K562 (cell line): ENCODE measurements around the gene PRKCE. TPM values are rescaled to one million over a fixed set of nuclear protein-coding genes. Genes with fewer than 3 reads are reported as not detected.

ENCODE experiments used
- ATAC-seq: fragments of 200-7000 bp; cut with Tn5 transposase; 3 replicates; pipeline ENCODE4 v1.9.1; 2020; ENCODE audit warnings: moderate library complexity
- BruUV-seq: library from RNA; stranded (reverse); fragments of 400-500 nt; replicated peaks from 2 replicates; lab custom pipeline; 2021; lab: Mats Ljungman, UMichigan
- CTCF ChIA-PET: fragments of 300-600 bp; formaldehyde crosslinking; extraction: SDS; loops from one replicate; lab custom pipeline; 2021; ENCODE audit warnings: low intra/inter-chr PET ratio; lab: Yijun Ruan, JAX
- POLR2A ChIA-PET: fragments of 300-600, 350-650 bp; sonication (Branson Sonifier 250); formaldehyde crosslinking; extraction: SDS; loops from one replicate; lab custom pipeline; 2021; ENCODE audit warnings: antibody characterized with exemption, inconsistent platforms; lab: Yijun Ruan, JAX
- DNase-seq, 4 experiments: peaks; one replicate each; pipeline versions ENCODE4 v3.0.0 to v3.0.0-alpha.2; 2011 to 2018; ENCODE audit warnings: low spot score in 3 of 4, mixed read lengths in 3 of 4; ENCODE audit errors: extremely low read depth in 1 of 4
- FAIRE-seq: peaks from 2 replicates; lab custom pipeline; 2011; peaks lifted over from hg19 to GRCh38; lab: Jason Lieb, UNC
- H2AFZ ChIP-seq: 2 replicates; pipeline ENCODE4 v1.6.0; 2011; ENCODE audit warnings: low read depth, low read length, control low read depth, inconsistent platforms
- H3K27ac ChIP-seq: fragments of 200-600 bp; 3 replicates; pipeline ENCODE4 v1.8.0; 2011; ENCODE audit warnings: low read depth, mild to moderate bottlenecking, control low read depth, inconsistent platforms, low read length, moderate library complexity, mixed read lengths; ENCODE audit errors: extremely low read depth
- H3K27me3 ChIP-seq, 2 experiments: fragments of 300-600 bp in 1 of 2; 2 replicates in 1 of 2; 3 replicates in 1 of 2; pipeline versions ENCODE4 v1.6.0 to v1.8.0; 2011; ENCODE audit warnings: inconsistent platforms in 2 of 2, low read length in 2 of 2, mild to moderate bottlenecking in 1 of 2, mixed read lengths in 1 of 2, moderate library complexity in 1 of 2; ENCODE audit not compliant: control insufficient read depth in 2 of 2, insufficient read depth in 2 of 2
- H3K36me3 ChIP-seq: fragments of 300-600 bp; 3 replicates; pipeline ENCODE4 v1.8.0; 2011; ENCODE audit warnings: mild to moderate bottlenecking, low read length, inconsistent platforms; ENCODE audit not compliant: control insufficient read depth, insufficient read depth
- H3K4me1 ChIP-seq, 2 experiments: fragments of 200-600 bp in 1 of 2; replicated peaks in 1 of 2; 2 replicates in 1 of 2; 3 replicates in 1 of 2; pipeline versions ENCODE4 v1.5.1 to v1.8.0; 2011; ENCODE audit warnings: inconsistent platforms in 2 of 2, low read length in 2 of 2, mild to moderate bottlenecking in 1 of 2, mixed read lengths in 1 of 2, moderate library complexity in 1 of 2; ENCODE audit not compliant: control insufficient read depth in 2 of 2, insufficient read depth in 2 of 2
- H3K4me2 ChIP-seq: 2 replicates; pipeline ENCODE4 v1.6.1; 2011; ENCODE audit warnings: low read length, control low read depth, inconsistent platforms, mixed read lengths; ENCODE audit not compliant: insufficient read depth
- H3K4me3 ChIP-seq: fragments of 200-600 bp; sonication (generic), shearing (Covaris generic); 2 replicates; pipeline ENCODE4 v1.5.1; 2016; ENCODE audit warnings: control low read depth, inconsistent platforms
- H3K79me2 ChIP-seq: fragments of 200-600 bp; 3 replicates; pipeline ENCODE4 v1.8.0; 2011; ENCODE audit warnings: low read length, inconsistent platforms; ENCODE audit not compliant: control insufficient read depth, insufficient read depth
- H3K9ac ChIP-seq, 2 experiments: 2 replicates each; pipeline versions ENCODE4 v1.6.0 to v1.6.1; 2011; ENCODE audit warnings: low read depth in 2 of 2, low read length in 2 of 2, control low read depth in 1 of 2, inconsistent platforms in 1 of 2, mild to moderate bottlenecking in 1 of 2, mixed read lengths in 1 of 2; ENCODE audit not compliant: insufficient read depth in 1 of 2
- H3K9me1 ChIP-seq: one replicate; pipeline ENCODE4 v1.6.0; 2011; ENCODE audit warnings: inconsistent platforms, mild to moderate bottlenecking, low read length, moderate library complexity; ENCODE audit not compliant: control insufficient read depth, insufficient read depth
- H3K9me3 ChIP-seq: replicated peaks from 2 replicates; pipeline ENCODE4 v1.5.1; 2011; ENCODE audit warnings: low read depth, low read length, inconsistent platforms; ENCODE audit not compliant: control insufficient read depth, insufficient read depth
- H4K20me1 ChIP-seq: replicated peaks from 2 replicates; pipeline ENCODE4 v1.6.1; 2011; ENCODE audit warnings: low read length, inconsistent platforms, mixed read lengths; ENCODE audit not compliant: control insufficient read depth, insufficient read depth
- BRCA1 ChIP-seq, 2 experiments: fragments of 450-650 bp in 1 of 2; sonication (generic) in 1 of 2; formaldehyde crosslinking in 1 of 2; IDR thresholded peaks; 2 replicates each; pipeline versions ENCODE4 v1.5.0 to v1.6.1; 2017 to 2020; ENCODE audit warnings: mild to moderate bottlenecking in 1 of 2, missing genetic modification reagents in 1 of 2
- FOXK2 ChIP-seq, 2 experiments: fragments of 450-650 bp; IDR thresholded peaks in 1 of 2; conservative IDR thresholded peaks in 1 of 2; 2 replicates each; pipeline ENCODE4 v1.6.1; 2016; ENCODE audit warnings: low read depth in 2 of 2, mild to moderate bottlenecking in 1 of 2
- GABPB1 ChIP-seq: sonication (generic); formaldehyde crosslinking; IDR thresholded peaks from 2 replicates; pipeline ENCODE4 v1.8.0; 2022; ENCODE audit warnings: mild to moderate bottlenecking, missing genetic modification reagents
- HDAC3 ChIP-seq: fragments of 450-650 bp; IDR thresholded peaks from 2 replicates; pipeline ENCODE4 v1.6.1; 2018; ENCODE audit warnings: borderline replicate concordance, mild to moderate bottlenecking, moderate library complexity; ENCODE audit not compliant: partially characterized antibody
- IRF9 ChIP-seq: fragments of 450-650 bp; IDR thresholded peaks from 2 replicates; pipeline ENCODE4 v1.6.1; 2016; ENCODE audit warnings: missing biosample characterization, missing genetic modification characterization
- MCM2 ChIP-seq: fragments of 450-650 bp; IDR thresholded peaks from 2 replicates; pipeline ENCODE4 v1.6.1; 2017; ENCODE audit warnings: low read depth, mild to moderate bottlenecking
- MYC ChIP-seq, 2 experiments: fragments of 250-450 bp in 1 of 2; sonication (Bioruptor Pico) in 1 of 2; IDR thresholded peaks; 2 replicates each; pipeline versions ENCODE4 v1.5.1 to v1.6.1; 2012 to 2021; ENCODE audit warnings: low read depth in 2 of 2, borderline replicate concordance in 1 of 2, improper control_type of control experiment in 1 of 2, low read length in 1 of 2, mild to moderate bottlenecking in 1 of 2, moderate library complexity in 1 of 2
- NCOA2 ChIP-seq, 2 experiments: fragments of 450-650 bp; IDR thresholded peaks; 2 replicates each; pipeline ENCODE4 v1.6.1; 2018; ENCODE audit warnings: mild to moderate bottlenecking in 2 of 2, moderate library complexity in 1 of 2; ENCODE audit not compliant: partially characterized antibody in 2 of 2
- NEUROD1 ChIP-seq: fragments of 150-350 bp; IDR thresholded peaks from 2 replicates; pipeline ENCODE4 v1.6.1; 2014; ENCODE audit warnings: borderline replicate concordance, low read length, low read depth; ENCODE audit not compliant: partially characterized antibody
- NFE2L1 ChIP-seq: fragments of 450-650 bp; IDR thresholded peaks from 2 replicates; pipeline ENCODE4 v1.6.1; 2016; ENCODE audit warnings: missing genetic modification characterization, low read depth, mild to moderate bottlenecking, missing compliant biosample characterization, moderate library complexity, borderline replicate concordance
- NFXL1 ChIP-seq: fragments of 450-650 bp; formaldehyde crosslinking; IDR thresholded peaks from 2 replicates; pipeline ENCODE4 v1.4.0; 2021; ENCODE audit warnings: mild to moderate bottlenecking
- PTRF ChIP-seq: fragments of 450-650 bp; IDR thresholded peaks from 2 replicates; pipeline ENCODE4 v1.6.1; 2016; ENCODE audit warnings: mild to moderate bottlenecking, missing genetic modification characterization, missing compliant biosample characterization
- SFPQ ChIP-seq: fragments of 200-400 bp; formaldehyde crosslinking; IDR thresholded peaks from 2 replicates; pipeline ENCODE4 v1.6.1; 2017; ENCODE audit warnings: mild to moderate bottlenecking, low read depth, low read length, moderate library complexity
- TARDBP ChIP-seq: fragments of 450-650 bp; IDR thresholded peaks from 2 replicates; pipeline ENCODE4 v1.6.1; 2016
- TCF15 ChIP-seq: fragments of 250-450 bp; sonication (Bioruptor Pico); IDR thresholded peaks from 2 replicates; pipeline ENCODE4 v1.8.0; 2022; ENCODE audit warnings: moderate library complexity, mild to moderate bottlenecking, inconsistent platforms
- TCFL5 ChIP-seq: fragments of 250-450 bp; sonication (Bioruptor Pico); conservative IDR thresholded peaks from 2 replicates; pipeline ENCODE4 v1.6.1; 2021; ENCODE audit warnings: mild to moderate bottlenecking, moderate library complexity, matching md5 sums
- TRIM28 ChIP-seq: fragments of 450-650 bp; IDR thresholded peaks from 2 replicates; pipeline ENCODE4 v1.6.1; 2017
- ZBTB34 ChIP-seq: fragments of 250-450 bp; sonication (Bioruptor Pico); IDR thresholded peaks from 2 replicates; pipeline ENCODE4 v1.8.0; 2021; ENCODE audit warnings: mild to moderate bottlenecking, moderate library complexity
- ZNF695 ChIP-seq: fragments of 450-650 bp; formaldehyde crosslinking; IDR thresholded peaks from 2 replicates; pipeline ENCODE4 v1.4.0; 2020; ENCODE audit warnings: mild to moderate bottlenecking, moderate library complexity
- WGBS: fragments of 100-300 bp; shearing (Covaris generic); methylation state at CpG from one replicate; pipeline ENCODE4 v1.1.6; 2016; ENCODE audit warnings: low coverage, mixed read lengths; ENCODE audit not compliant: insufficient coverage; ENCODE audit errors: missing lambda C conversion rate; 5-methylcytosine and 5-hydroxymethylcytosine counted together
- in situ Hi-C: fragments of 300-500 bp; cut with MboI; formaldehyde crosslinking; loops from 4 replicates; pipeline ENCODE4 v1.15.0; 2018; ENCODE audit warnings: inconsistent platforms, mixed read lengths
- intact Hi-C: fragments of 100-400 bp; cut with micrococcal nuclease; formaldehyde crosslinking; loops from 2 replicates; pipeline ENCODE4 v1.14.2; 2022
- polyA plus RNA-seq, 8 experiments: library from polyadenylated mRNA; depleted of rRNA in 4 of 8; stranded (reverse) in 5 of 8; unstranded in 3 of 8; fragments of >200 nt; fragmentation: Nextera tagmentation in 2 of 8; fragmentation: Illumina TruSeq in 1 of 8; extraction: Ambion mirVana in 2 of 8; extraction: Trizol in 1 of 8; gene quantifications; 2 replicates each; pipeline versions ENCODE4 v1.2.1 to v1.2.3, GENCODE V29; 2011 to 2014; ENCODE audit warnings: inconsistent platforms in 1 of 8, missing spikeins in 1 of 8
- total RNA-seq, 7 experiments: library from RNA; depleted of rRNA in 6 of 7; stranded (reverse); fragments of >200 nt in 6 of 7; fragmentation: Illumina TruSeq in 2 of 7; extraction: Trizol in 2 of 7; gene quantifications; 2 replicates each; pipeline versions ENCODE4 v1.2.1 to v1.2.3, GENCODE V29; 2011 to 2021; ENCODE audit warnings: low replicate concordance in 1 of 7

Gene PRKCE
- total and polyA plus RNA-seq, 9 of the 15 experiments (the other 6 are each of a cell fraction or from before 2014, with no cell fraction given) = 0.06 to 1.0 (median 0.22) TPM; not detected in 1

- peaks cover 0 to 18% of the 10 kb centered on the region in 2 experiments; a peak in 4 of 5 replicates for H3K27me3 ChIP-seq
- H3K79me2 ChIP-seq = no peaks in the 10 kb centered on the region
- H3K4me2 ChIP-seq = no peak overlapping the region
- H3K9ac ChIP-seq = no peak overlapping the region
- POLR2A ChIA-PET = interaction anchor here (1.0 kb wide), 1 partner anchor 74 kb away, joined by 3 read pairs; no protein-coding TSS in a partner anchor
- intact Hi-C loops (no loop called here), in situ Hi-C loops (no loop called here)
- H3K9me1 ChIP-seq = no peaks in the 10 kb centered on the region
- no peaks in the 10 kb centered on the region for H4K20me1 ChIP-seq
- WGBS = 0% methylated on average over 3 of the region's 3 CpGs
- no peak overlapping the region for H3K4me3 ChIP-seq
- ATAC-seq (no peak), DNase-seq (no peak), FAIRE-seq (no peak)
- no peak overlapping the region for H2AFZ ChIP-seq
- H3K36me3 ChIP-seq = no peaks in the 10 kb centered on the region
- no peaks in the 10 kb centered on the region for H3K9me3 ChIP-seq
- no peaks in the 10 kb centered on the region for H3K4me1 ChIP-seq
- no peak overlapping the region for H3K27ac ChIP-seq
- CTCF ChIA-PET = no interaction called here
- no TSS peak for BruUV-seq
- TF ChIP-seq ZNF695 (CRISPR knock-in tag) (no peak), TARDBP (no peak), GABPB1 (no peak), MYC (IDR thresholded peaks at IDR 0.05; ENCODE audit: low read depth, low read length) (no peak), MYC (CRISPR knock-in tag; IDR thresholded peaks at IDR 0.05; ENCODE audit: borderline replicate concordance, low read depth) (no peak), FOXK2 (conservative IDR thresholded peaks at IDR 0.05 in 1 of 2, IDR thresholded peaks at IDR 0.05 in 1 of 2; ENCODE audit: low read depth in 2 of 2) (no peak), TRIM28 (no peak), TCFL5 (no peak), TCF15 (CRISPR knock-in tag) (no peak), BRCA1 (IDR thresholded peaks at IDR 0.05) (no peak), BRCA1 (CRISPR knock-in tag; IDR thresholded peaks at IDR 0.05) (no peak), IRF9 (no peak), PTRF (tag) (no peak), NFXL1 (CRISPR knock-in tag) (no peak), NEUROD1 (no peak), NFE2L1 (no peak), ZBTB34 (no peak), HDAC3 (no peak), MCM2 (no peak), NCOA2 (IDR thresholded peaks at IDR 0.05; ENCODE audit: partially characterized antibody in 2 of 2) (no peak), SFPQ (no peak)
Measured at GRCh38 chr2:46117994-46118393, 466.5 kb downstream of the PRKCE start.
